Measurements from ENCODE around the gene TEX26. TPM values are rescaled to one million over a fixed set of nuclear protein-coding genes. Genes with fewer than 3 reads are reported as not detected.

TEX26 gene
- total RNA-seq, 1 donor from 2014 or later: not detected

DNA sequence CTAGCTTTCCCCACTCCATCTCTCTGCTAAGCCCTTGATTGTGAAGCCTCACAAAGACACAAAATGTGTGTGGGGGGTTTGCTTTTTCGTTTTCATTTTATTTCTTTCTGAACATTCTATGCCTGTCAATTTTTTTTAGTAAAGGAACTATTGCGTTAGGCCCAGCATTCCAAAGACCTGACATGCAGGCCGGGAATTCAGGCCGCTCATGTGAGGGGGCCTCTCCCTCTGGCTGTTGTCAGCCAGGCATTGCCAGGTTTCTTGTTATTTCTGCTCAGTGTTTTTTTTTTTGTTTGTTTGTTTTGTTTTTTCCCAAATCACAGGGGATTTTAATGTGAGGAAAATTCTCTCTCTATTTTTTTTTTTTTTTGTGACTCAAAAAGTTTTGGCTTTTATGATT is 36.7 kb upstream of the TEX26 start:
- Mint-ChIP-seq H3K4me3 (no peak overlapping the region), H3K9me3 (peaks cover 6% of the 10 kb centered on the region), H3K27me3 (ENCODE audit: low read depth) (no peaks in the 10 kb centered on the region), H3K36me3 (ENCODE audit: low read depth) (no peaks in the 10 kb centered on the region), H3K27ac (ENCODE audit: unreplicated experiment) (no peak overlapping the region), H3K4me1 (peaks cover 29% of the 10 kb centered on the region)
- DNase-seq (ENCODE audit: low read depth, low spot score): no peak
- TF ChIP-seq, protein P1, sequence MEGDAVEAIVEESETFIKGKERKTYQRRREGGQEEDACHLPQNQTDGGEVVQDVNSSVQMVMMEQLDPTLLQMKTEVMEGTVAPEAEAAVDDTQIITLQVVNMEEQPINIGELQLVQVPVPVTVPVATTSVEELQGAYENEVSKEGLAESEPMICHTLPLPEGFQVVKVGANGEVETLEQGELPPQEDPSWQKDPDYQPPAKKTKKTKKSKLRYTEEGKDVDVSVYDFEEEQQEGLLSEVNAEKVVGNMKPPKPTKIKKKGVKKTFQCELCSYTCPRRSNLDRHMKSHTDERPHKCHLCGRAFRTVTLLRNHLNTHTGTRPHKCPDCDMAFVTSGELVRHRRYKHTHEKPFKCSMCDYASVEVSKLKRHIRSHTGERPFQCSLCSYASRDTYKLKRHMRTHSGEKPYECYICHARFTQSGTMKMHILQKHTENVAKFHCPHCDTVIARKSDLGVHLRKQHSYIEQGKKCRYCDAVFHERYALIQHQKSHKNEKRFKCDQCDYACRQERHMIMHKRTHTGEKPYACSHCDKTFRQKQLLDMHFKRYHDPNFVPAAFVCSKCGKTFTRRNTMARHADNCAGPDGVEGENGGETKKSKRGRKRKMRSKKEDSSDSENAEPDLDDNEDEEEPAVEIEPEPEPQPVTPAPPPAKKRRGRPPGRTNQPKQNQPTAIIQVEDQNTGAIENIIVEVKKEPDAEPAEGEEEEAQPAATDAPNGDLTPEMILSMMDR (conservative IDR thresholded peaks at IDR 0.05): no peak

DNA sequence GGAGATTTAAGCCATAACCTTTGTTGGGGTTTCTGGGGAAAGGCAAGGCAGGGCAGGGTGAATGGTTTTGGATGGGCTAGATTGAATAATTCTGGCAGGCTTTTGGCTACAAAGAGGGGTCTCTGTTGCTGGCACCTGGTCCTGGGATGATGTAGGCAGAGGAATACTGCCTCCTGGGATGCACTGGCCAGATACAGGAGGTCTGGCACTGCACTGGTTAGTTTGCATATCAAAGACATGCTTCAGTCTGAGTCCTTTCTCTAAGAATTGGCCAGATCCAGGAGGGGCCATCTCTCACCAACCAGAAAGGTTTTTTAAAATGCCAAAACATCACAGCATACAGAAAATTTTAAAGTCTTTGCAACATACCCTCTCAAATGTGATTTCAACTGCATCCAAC is 34.4 kb upstream of the TEX26 start:
- Mint-ChIP-seq H3K9me3 (peaks cover under 1% of the 10 kb centered on the region), H3K27ac (ENCODE audit: unreplicated experiment) (no peak overlapping the region), H3K4me3 (no peak overlapping the region), H3K4me1 (peaks cover 25% of the 10 kb centered on the region), H3K27me3 (ENCODE audit: low read depth) (no peaks in the 10 kb centered on the region), H3K36me3 (ENCODE audit: low read depth) (no peaks in the 10 kb centered on the region)
- DNase-seq (ENCODE audit: low read depth, low spot score): no peak
- TF ChIP-seq, protein P1 (conservative IDR thresholded peaks at IDR 0.05): no peak

DNA sequence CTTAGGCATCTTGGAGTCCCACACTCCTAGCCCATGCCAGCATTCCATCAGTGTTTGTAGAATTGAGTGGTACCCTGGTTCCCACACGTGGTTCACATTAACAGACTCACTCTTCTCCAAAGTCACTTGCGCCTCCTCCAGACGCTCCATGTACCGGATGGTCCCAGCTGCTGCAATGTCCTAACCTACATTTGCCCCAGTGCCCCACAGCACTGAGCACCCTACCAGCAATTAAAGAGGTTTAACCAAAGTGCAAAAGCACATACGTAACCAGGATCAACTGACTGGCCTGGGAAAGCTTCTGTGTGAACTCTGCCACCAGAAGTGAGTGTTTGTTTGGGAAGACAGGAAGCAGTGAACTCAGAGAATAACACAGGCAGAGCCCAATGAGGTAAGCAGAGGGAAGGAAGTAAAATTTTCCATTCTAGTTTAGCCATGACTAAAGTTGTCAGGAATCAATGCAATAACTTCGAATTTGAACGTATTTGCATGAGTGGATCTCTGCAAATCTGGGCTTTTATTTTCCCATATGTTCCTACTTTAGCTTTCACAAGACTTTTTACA is 33.7 kb upstream of the TEX26 start:
- H3K36me3 Mint-ChIP-seq (ENCODE audit: low read depth): no peaks in the 10 kb centered on the region
- no peak for DNase-seq (ENCODE audit: low read depth, low spot score)
- peaks cover 24% of the 10 kb centered on the region for H3K4me1 Mint-ChIP-seq
- H3K9me3 Mint-ChIP-seq: no peaks in the 10 kb centered on the region
- H3K4me3 Mint-ChIP-seq: no peak overlapping the region
- H3K27ac Mint-ChIP-seq (ENCODE audit: unreplicated experiment): no peak overlapping the region
- H3K27me3 Mint-ChIP-seq (ENCODE audit: low read depth): peaks cover 4% of the 10 kb centered on the region
- TF ChIP-seq, protein P1 (conservative IDR thresholded peaks at IDR 0.05): no peak

DNA sequence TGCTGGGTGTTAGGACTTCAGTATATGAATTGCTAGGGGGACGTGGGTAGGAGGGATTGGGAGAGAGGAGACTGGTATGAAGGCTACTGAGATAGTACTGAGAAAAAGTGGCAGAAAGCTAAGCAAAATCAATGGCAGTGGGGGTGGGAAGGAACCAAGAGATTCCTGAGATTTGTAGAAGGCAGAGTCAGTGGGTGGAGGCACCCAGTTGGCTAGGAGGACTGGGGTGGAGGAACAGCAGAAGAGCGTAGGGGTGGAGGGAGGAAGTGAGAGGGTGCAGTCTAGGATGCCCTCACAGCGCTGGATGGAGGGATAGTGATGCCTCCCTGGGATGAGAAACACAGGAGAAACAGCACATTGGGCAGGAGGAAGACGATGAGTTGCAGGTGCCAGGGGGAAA is 32.0 kb upstream of the TEX26 start:
- no peak for DNase-seq (ENCODE audit: low read depth, low spot score)
- TF ChIP-seq, protein P1 (conservative IDR thresholded peaks at IDR 0.05): no peak
- Mint-ChIP-seq H3K4me3 (no peak overlapping the region), H3K9me3 (no peaks in the 10 kb centered on the region), H3K36me3 (ENCODE audit: low read depth) (no peaks in the 10 kb centered on the region), H3K4me1 (peaks cover 23% of the 10 kb centered on the region), H3K27ac (ENCODE audit: unreplicated experiment) (no peak overlapping the region), H3K27me3 (ENCODE audit: low read depth) (peaks cover 21% of the 10 kb centered on the region)

DNA sequence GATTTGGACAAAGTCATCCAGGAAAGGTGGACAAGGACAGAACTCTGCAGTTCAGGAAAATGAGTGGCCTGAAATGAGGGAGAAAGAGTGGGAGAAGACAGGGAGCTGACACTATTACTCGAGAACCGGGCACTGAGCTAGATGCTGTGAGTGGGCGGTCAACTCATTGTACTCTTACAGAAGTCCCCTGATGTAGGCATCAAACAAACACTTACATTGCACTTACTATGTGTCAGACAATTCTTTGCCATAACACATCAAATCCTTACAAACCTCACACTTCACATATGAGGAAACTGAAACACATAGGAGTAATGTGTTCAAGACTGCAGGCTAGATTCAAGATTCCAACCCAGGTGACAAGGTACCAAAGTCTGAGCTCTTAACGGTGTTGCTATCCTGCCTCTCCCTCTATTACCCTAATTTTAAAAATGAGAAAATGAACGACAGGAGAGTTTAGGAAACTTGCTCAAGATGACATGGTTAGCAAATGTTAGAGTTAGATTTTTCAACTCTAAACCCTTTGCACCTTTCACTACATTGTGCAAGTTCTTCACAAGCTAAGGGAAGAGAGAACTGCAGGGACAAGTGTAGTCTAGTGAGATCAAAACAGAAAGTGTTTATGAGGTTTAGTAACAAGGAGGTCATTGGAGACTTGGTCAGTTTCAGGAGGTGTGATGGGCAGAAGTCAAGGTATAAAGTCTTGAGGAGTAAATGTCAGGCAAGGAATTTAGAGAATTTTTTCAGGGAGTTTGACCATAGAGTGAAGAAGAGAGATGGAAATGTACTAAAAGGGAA is 31.3 kb upstream of the TEX26 start:
- H3K36me3 Mint-ChIP-seq (ENCODE audit: low read depth): no peaks in the 10 kb centered on the region
- H3K4me1 Mint-ChIP-seq: peaks cover 19% of the 10 kb centered on the region
- TF ChIP-seq, protein P1 (conservative IDR thresholded peaks at IDR 0.05): no peak
- peaks cover 26% of the 10 kb centered on the region for H3K27me3 Mint-ChIP-seq (ENCODE audit: low read depth)
- DNase-seq (ENCODE audit: low read depth, low spot score): no peak
- no peak overlapping the region for H3K27ac Mint-ChIP-seq (ENCODE audit: unreplicated experiment)
- H3K4me3 Mint-ChIP-seq: no peak overlapping the region
- no peaks in the 10 kb centered on the region for H3K9me3 Mint-ChIP-seq

Data from neural crest cell (in vitro differentiated cells).